ENCODE measurements around the gene LRRC4C. TPM values are rescaled to one million over a fixed set of nuclear protein-coding genes. Genes with fewer than 3 reads are reported as not detected.

LRRC4C gene
- total RNA-seq, 1 donor from 2014 or later, result 0.23 TPM

GRCh38 chr11:40149721-40150120 is 1309.7 kb downstream of the LRRC4C start:
- ATAC-seq (no peak), DNase-seq (ENCODE audit: low spot score) (no peak)

DNA sequence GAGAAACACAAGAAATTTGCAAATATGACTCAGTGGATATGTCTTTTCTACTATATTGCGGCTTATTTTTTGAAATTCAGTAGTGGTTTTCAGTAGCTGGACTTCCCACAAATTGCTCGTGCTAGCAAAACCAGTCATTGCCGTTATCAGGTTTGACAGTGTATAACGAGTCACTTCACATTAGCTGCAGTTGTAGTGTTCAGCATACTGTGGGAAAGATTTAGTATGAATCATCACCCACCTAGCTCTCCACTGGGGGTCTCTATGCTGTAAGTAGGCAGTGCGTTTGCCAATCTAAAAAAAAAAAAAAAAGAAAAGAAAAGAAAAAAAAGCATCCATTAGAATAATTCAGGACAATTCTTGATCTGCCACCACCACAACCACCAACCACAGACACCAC is 1318.9 kb downstream of the LRRC4C start:
- DNase-seq (ENCODE audit: low spot score) (no peak), ATAC-seq (no peak)

GRCh38 chr11:40139536-40139935 is 1319.9 kb downstream of the LRRC4C start:
- DNase-seq (ENCODE audit: low spot score), result no peak
- no peak for ATAC-seq

- no peak for DNase-seq (ENCODE audit: low spot score)
- ATAC-seq, result no peak
Observed at GRCh38 chr11:40139066-40139465, 1320.4 kb downstream of the LRRC4C start.

GRCh38 chr11:40134820-40135570 is 1324.5 kb downstream of the LRRC4C start:
- ATAC-seq (no peak), DNase-seq (ENCODE audit: low spot score) (no peak)

DNA sequence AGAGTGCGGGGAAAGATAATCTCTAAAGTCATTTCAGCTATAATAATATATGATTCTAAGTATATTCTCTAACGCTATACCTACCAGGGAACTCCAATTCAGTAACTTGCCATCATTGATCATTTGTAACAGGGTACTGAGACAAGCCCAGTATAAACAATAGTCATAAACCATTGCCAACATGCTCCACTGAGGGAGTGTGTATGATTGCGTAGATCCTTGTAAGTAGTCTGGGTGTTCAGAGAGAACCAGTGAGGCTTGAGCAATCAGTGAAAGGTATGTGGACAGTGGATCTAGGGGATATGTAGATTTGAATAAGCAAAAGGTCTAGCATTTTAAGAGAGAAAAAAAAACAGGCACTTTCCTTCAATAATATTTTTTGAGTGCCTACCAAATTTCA is 1326.0 kb downstream of the LRRC4C start:
- no peak for ATAC-seq
- no peak for DNase-seq (ENCODE audit: low spot score)

- DNase-seq (ENCODE audit: low spot score) (no peak), ATAC-seq (no peak)
Observed at GRCh38 chr11:40132912-40133311, 1326.5 kb downstream of the LRRC4C start.

DNA sequence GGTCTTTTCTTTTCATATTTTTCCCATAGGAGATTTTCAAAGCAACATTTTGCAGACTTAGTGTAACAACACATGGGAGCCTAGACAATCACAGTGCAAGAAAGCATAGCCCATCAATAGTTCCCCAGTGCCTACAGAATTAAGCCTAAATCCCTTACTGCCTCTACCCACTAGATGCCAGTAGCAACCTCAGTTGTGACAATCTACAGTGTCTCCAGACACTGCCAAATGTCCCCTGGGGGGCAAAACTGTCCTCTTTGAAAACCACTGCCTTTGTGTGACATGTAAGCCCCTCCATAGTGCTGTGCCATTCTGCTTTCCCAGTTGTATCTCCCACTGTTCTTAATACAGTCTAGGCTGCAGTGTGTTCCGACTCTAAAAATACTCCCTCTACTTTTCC is 1329.0 kb downstream of the LRRC4C start:
- DNase-seq (ENCODE audit: low spot score) (no peak), ATAC-seq (peak; percentile 36)

DNA sequence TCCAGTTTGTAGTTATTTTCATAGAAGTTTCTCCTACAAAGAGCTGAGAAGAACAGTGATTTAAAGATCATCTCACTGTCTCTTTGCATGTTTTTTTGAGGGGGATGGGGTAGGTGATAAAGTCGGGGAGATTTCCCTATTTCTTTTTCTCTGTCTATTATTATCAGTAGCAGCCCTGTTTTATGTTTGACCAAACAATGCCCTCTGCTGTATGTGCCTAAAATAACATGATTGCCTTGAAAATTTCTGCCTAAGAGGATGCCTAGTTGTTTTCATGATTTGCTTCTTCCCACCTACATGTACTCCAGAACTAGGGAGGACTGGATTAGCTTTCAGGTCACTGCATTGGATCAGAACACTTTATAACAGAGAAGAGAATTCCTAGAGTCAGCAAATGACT is 1330.2 kb downstream of the LRRC4C start:
- DNase-seq (ENCODE audit: low spot score) (no peak), ATAC-seq (peak; percentile 60)

DNA sequence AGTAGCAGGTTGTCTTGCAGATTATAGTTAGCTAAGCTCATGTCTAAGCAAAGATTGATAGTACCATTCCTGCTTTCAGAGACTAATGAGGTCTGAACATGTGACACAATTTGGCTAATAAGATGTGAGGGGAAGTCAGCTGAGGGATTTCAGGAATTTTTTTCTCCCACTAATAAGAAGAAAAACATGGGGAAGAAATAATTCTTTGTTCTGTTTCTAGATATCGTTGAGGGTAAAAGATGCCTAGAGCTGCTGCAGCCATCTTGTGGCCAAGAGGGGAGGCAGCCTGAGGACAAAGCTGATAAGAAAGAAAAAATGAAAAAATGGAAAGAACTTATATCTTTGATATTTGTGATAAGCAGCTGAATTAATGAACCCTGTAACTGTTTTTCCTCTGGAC is 1334.4 kb downstream of the LRRC4C start:
- DNase-seq (ENCODE audit: low spot score), result no peak
- ATAC-seq, result no peak

DNA sequence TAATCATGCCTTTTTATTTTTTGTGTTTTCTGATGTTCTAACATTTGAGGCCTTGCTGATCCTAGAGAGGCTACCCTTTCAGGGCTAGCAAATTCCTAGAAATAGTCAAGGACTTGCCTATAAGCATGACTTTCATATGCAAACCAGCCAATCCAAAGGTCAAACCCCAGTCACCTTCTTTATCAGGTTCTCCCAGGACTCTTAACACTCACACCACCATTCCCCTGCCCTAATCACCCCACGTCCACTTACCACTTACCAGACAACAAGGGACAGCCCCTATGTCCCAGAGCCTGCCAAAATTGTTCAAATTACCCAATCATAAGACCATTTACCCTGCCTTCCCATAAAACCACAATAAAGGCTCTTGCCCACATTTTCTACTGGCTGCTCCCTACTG is 1339.8 kb downstream of the LRRC4C start:
- DNase-seq (ENCODE audit: low spot score), result no peak
- no peak for ATAC-seq

DNA sequence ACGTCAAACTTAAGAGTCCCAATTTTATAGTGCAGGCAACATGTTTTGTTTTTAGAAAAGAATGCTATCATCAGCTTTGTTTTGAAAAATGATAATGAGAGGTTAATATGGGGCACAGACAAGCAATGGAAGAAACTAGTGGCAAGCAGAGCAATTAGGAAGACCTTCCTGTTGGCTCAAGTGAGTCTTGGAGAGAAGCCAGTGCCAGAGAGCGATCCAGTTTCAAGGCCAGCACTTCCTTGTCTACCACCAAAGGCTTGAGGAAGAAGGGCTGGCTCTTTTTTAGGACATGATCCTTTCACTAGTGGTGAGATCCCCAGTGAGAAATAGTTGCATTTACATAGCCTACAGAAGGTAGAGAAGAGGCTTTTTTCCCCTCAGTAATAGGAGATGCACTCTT is 1340.7 kb downstream of the LRRC4C start:
- DNase-seq (ENCODE audit: low spot score), result no peak
- ATAC-seq, result no peak

DNA sequence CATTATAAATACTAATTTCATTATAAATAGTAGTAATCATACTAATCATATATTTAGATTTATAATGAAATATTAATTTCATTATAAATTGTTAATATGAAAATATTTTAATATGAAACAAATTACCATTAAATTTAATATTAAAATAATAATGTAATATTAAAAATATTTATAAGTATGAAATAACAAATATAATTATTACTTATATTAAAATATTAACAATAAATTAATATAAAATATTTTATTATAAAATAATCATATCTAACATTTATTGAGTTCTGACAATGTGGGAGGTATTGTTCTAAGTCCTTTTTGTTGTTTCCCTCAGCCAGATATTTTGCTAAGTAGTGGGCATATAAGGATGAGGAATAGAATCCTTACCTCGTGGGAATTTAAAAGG is 1341.4 kb downstream of the LRRC4C start:
- ATAC-seq (no peak), DNase-seq (ENCODE audit: low spot score) (no peak)

- no peak for ATAC-seq
- DNase-seq (ENCODE audit: low spot score), result no peak
Observed at GRCh38 chr11:40104941-40105550, 1354.4 kb downstream of the LRRC4C start.

GRCh38 chr11:40100781-40101180 is 1358.7 kb downstream of the LRRC4C start:
- DNase-seq (ENCODE audit: low spot score), result no peak
- no peak for ATAC-seq

DNA sequence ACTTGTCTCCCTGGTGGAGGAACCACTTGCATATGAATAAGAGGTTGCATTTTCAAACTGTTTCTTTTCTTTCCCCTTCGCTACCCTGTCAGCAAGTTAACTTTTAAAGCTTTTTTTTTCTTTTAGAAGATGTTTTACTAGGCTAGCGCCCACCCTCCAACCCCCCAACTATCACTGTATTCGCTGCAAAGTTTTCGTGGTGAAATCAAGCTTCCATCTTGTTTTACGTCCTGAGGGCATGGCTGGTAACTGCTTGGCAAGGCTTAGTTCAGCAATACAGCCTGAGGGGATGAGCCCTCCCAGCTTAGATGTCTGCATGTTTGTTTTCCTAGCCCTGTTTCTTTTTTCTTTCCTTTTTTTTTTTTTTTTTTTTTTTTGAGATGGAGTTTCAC is 1359.3 kb downstream of the LRRC4C start:
- DNase-seq (ENCODE audit: low spot score), result no peak
- no peak for ATAC-seq

DNA sequence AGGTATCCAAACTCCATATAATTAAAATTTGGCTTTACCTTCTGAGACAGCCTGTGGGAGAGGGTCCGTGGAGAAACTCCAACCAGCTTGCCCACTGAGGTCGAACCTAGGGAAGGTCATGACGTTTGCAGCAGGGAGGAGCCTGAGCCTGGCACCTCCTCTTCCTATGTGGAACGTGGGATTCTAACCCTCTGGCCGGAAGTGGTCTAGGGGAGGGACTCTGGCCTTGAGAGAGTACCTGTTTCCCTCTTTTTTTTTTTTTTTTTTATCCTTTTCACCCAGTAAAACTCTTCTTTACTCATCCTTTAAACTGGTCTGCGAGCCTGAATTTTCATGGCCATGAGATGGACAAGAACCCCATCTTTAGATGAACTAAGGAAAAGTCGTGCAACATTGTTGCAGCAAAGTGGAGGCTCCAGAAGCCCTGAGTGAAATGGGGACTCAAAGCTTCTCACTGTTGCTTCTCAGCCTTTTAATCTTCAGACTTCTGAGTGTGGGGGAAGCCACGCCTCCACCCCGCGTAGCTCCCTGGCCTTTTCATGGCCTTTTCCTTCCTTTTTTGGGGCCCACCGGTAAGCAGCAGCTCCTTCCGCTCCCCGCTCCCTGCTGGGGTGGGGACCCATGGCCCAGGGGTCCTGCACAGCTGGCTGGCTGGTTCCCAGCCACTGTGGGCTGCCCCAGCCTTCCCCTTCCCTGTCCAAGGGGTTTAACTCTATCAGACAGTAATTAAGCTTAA is 1359.9 kb downstream of the LRRC4C start:
- DNase-seq (ENCODE audit: low spot score), result no peak
- ATAC-seq, result no peak

- DNase-seq (ENCODE audit: low spot score) (no peak), ATAC-seq (no peak)
Observed at GRCh38 chr11:40095446-40095845, 1364.0 kb downstream of the LRRC4C start.

GRCh38 chr11:40094954-40095353 is 1364.5 kb downstream of the LRRC4C start:
- ATAC-seq (no peak), DNase-seq (ENCODE audit: low spot score) (no peak)

DNA sequence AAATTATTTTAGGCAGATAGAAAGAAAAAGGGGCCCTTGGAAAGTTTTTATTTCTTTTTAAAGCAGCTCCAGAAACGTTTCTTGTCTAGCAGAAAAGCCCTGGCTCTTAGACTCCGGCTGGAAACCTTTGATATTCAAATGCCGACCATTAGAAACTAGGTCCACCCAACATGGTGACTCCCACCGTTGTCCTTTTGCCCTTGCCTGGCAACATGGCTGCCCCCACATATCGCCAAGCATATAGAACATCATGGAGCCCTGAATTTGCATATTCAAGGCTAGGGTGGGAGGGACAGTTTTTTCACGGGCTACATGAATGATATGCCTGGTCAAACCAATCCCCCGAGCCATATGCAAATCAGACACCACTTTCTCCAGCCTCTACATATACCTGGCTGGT is 1379.0 kb downstream of the LRRC4C start:
- DNase-seq (ENCODE audit: low spot score), result no peak
- ATAC-seq, result no peak

All from left lobe of liver (tissue), 2 donors.